GM18520 (cell line): Measurements from ENCODE around the gene PNMA8A.
"Not testable (repeated sequence)": the region's sequence is repeated elsewhere in the genome, so short reads cannot be mapped to it uniquely, and the experiment has no call there.

ENCODE experiments used
- ATAC-seq: cut with Tn5 transposase; IDR thresholded peaks from one replicate; pipeline ENCODE4 v1.9.1; 2021; ENCODE audit not compliant: unreplicated experiment

PNMA8A gene, protein sequence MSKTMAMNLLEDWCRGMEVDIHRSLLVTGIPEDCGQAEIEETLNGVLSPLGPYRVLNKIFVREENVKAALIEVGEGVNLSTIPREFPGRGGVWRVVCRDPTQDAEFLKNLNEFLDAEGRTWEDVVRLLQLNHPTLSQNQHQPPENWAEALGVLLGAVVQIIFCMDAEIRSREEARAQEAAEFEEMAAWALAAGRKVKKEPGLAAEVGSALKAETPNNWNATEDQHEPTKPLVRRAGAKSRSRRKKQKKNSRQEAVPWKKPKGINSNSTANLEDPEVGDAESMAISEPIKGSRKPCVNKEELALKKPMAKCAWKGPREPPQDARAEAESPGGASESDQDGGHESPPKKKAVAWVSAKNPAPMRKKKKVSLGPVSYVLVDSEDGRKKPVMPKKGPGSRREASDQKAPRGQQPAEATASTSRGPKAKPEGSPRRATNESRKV

DNA sequence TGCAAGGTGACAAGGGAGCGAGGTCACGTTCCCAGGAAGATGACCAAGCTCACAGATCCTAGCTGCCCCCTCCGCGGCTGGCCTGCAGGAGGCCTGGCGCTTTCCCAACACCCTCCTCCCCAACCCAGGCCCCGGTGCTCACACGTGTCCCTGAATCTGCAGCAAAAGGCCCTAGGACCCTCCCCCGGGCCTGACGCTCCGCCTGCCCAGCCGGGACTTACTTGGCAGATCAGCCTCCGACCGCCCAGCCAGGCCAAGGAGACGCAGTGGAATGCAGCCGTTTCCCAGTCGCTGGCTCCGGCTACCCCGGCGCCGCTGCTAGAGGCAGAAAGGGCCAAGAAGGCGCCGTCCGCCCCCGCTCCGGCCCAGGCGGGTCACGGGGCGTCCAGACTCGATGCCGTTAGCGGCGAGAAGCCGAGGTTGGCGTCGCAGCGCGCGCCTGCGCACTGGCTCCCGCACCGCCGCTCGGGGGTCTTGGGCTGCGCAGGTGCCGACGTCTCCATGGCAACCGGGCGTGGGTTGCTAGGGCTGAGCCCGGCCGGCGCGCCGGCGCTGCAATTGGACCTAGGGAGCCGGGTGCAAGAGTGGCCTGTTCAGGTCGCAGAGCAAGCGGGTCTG lies at the start of gene PNMA8A:
Gene PNMA8A (minus strand): TSS at position 448 of the 618 bp plus-strand sequence. CDS start 528 bp downstream, outside the sequence.
- ATAC-seq = no peak

DNA sequence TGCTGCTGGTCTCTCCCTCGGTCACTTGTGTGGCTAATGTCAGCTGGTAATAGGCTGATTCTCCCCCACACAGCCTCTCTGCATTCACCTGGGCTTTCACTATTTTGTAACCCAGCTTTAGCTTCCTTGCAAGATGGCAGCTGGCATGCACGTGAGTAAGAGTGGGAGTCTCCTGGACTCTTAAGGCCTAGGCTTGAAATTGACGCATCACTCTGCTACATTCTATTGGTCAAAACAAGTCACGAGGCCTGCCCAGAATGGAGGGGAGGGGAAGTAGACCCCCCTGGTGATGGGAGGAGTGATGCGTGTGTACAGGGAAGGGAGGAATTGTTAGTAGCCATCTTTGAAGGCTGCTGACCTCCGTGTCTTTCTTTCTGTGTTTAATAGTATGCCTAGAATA lies 49.3 kb upstream of the PNMA8A start:
- ATAC-seq = no peak

DNA sequence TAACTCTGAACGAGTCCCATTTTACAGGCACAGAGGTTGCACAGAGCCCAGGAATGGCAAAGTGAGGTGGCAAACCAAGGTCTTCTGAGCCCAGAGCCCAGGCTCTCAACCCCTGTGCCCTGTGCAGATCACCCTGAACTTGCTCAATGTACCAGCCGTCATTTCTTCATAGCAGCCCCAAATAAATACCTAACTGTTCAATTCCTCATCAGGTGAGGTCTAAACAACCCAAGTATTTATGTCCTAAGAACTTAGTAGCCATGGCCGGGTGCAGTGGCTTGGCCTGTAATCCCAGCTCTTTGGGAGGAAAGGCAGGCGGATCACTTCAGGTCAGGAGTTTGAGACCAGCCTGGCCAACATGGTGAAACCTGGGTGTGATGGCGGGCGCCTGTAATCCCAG lies 46.1 kb upstream of the PNMA8A start:
- no peak for ATAC-seq

GRCh38 chr19:46515879-46516350 lies 44.6 kb upstream of the PNMA8A start:
- ATAC-seq = no peak

- ATAC-seq = no peak
These were observed 43.9 kb upstream of the PNMA8A start for GRCh38 chr19:46515290-46515609.

GRCh38 chr19:46514589-46515289 lies 43.4 kb upstream of the PNMA8A start:
- ATAC-seq = no peak

GRCh38 chr19:46513461-46514236 lies 42.3 kb upstream of the PNMA8A start:
- no peak for ATAC-seq

- no peak for ATAC-seq
These were observed 39.9 kb upstream of the PNMA8A start for GRCh38 chr19:46511237-46511636.

GRCh38 chr19:46508206-46508605 lies 36.8 kb upstream of the PNMA8A start:
- no peak for ATAC-seq

DNA sequence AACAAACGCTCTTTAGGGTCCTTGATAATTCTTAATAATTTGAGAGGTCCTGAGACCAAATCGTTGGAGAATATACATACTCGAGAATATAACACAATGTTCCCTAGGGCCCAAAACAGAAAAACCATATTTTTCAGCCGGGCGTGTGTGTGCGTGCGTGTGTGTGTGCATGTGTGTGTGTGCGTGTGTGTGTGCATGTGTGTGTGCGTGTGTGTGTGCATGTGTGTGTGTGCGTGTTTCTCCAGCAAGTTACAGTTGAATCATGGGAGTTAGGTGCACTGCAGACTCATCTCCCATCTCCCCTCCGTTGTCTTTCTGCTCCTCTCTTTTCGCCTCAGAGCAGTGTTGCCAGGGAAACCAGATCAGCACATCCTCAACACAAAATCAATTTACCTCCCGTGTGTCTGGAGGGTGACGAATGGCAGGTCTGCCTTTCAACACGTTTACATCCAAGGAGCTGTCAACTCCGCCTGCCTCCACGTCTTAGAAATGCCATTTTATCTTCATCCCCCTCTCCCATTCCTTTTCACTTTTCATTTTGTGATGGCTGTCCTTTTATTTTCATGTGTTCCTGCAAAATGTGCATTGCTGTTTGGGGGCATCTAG lies 32.6 kb upstream of the PNMA8A start:
- no peak for ATAC-seq

- ATAC-seq = no peak
These were observed 31.5 kb upstream of the PNMA8A start for GRCh38 chr19:46502891-46503290.

DNA sequence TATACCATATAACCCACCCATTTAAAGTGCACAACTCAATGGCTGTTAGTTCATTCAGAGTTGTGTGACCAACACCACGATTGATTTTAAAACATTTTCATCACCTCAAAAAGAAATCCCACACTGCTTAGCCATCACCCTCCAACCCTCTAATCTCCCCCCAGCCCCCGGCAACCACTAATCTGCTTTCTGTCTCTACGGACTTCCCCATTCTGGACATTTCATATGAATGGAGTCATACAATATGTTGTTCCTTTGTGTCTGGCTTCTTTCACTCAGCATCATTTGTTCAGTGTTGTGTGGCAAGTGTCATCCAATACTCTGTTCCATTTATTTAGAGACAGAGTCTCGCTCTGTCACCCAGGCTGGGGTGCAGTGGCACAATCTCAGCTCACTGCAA lies 28.3 kb upstream of the PNMA8A start:
- ATAC-seq = no peak

DNA sequence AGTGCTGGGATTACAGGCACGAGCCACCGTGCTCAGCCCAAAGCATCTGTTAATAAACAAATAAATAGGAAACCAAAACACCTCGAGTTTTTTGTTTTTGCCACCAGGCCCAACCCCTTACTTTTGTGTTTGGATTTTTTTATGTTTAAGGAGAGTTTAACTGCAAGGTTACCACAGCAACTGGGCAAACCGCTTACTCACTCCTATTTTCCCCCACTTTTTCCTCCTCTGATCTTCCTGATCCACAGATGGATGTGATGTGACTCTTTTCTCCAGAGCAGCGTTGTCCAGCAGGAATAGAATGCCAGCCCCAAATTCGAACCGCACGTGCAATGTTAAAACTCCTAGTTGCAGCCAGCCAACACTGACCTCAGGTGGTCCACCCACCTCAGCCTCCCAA lies 26.4 kb upstream of the PNMA8A start:
- ATAC-seq = no peak

DNA sequence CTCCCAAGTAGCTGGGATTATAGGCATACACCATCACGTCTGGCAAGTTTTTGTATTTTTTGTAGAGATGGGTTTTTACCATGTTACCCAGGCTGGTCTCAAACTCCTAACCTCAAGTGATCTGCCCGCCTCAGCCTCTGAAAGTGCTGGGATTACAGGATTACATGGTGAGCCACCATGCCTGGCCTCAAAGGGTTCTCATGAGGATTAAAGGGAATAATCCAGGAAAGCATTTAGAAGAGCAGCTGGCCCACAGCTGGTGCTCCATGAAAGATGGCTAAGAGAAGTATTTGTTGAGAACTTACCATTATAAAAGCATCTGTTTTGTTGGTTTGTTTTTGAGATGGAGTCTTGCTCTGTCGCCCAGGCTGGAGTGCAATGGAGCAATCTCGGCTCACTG lies 25.5 kb upstream of the PNMA8A start:
- ATAC-seq = not testable (repeated sequence)

DNA sequence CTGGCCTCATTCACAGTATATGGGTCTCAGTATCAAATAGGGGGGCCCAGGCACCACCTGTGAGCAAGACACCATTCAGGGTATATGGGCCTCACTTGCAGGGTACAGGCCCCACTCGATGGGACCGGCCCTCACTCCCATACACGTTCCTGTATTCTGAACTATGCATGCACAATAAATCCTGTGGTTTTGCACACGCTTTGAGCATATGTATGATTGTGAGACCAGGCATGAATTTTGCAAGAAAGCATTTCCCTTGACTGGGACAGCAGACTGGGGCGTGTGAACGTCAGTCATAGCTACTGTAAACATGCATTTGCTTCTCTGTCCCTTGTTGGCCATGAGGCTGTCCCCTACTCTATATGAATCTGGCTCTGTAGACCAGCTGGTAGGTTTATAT lies 24.9 kb upstream of the PNMA8A start:
- no peak for ATAC-seq

- no peak for ATAC-seq
These were observed 24.4 kb upstream of the PNMA8A start, which contains the start of gene PNMA8B for GRCh38 chr19:46495786-46496099. Gene PNMA8B, minus strand, starts transcription at chr19:46495867. Its CDS starts 402 bp downstream, at chr19:46495465.

- no peak for ATAC-seq
These were observed 23.8 kb upstream of the PNMA8A start for GRCh38 chr19:46494941-46495785.

GRCh38 chr19:46494146-46494940 lies 23.0 kb upstream of the PNMA8A start:
- ATAC-seq = no peak
